ENCODE measurements around the gene E2F8.
"Not testable (repeated sequence)": the region's sequence is repeated elsewhere in the genome, so short reads cannot be mapped to it uniquely, and the experiment has no call there.

E2F8 gene

DNA sequence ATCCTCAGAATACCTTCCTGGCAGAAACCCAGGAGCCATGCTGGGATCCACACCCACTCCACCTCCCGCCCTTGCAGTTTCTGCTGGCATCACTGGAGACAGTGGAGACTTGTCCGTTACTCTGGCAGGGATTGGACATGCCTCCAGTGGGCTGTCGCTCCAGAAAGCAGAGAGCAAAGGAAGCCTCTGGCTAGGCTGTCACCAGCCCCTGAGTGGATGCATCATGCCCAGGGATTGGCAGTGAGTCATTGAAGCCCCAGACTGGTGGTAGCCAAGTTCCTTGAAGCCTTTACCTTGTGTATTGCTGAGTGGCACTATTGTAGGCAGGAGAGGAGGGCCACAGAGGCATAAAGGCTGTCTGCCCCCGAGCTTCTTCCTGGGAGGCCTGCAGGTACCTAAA, 34.8 kb upstream of the E2F8 start:
- TF ChIP-seq, protein P1, sequence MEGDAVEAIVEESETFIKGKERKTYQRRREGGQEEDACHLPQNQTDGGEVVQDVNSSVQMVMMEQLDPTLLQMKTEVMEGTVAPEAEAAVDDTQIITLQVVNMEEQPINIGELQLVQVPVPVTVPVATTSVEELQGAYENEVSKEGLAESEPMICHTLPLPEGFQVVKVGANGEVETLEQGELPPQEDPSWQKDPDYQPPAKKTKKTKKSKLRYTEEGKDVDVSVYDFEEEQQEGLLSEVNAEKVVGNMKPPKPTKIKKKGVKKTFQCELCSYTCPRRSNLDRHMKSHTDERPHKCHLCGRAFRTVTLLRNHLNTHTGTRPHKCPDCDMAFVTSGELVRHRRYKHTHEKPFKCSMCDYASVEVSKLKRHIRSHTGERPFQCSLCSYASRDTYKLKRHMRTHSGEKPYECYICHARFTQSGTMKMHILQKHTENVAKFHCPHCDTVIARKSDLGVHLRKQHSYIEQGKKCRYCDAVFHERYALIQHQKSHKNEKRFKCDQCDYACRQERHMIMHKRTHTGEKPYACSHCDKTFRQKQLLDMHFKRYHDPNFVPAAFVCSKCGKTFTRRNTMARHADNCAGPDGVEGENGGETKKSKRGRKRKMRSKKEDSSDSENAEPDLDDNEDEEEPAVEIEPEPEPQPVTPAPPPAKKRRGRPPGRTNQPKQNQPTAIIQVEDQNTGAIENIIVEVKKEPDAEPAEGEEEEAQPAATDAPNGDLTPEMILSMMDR (IDR thresholded peaks at IDR 0.05): no peak
- Histone ChIP-seq H3K36me3 (no peaks in the 10 kb centered on the region), H3K4me3 (ENCODE audit: low read depth in 1 of 2, low read length in 1 of 2) (no peak overlapping the region), H3K27ac (no peak overlapping the region), H3K9me3 (no peaks in the 10 kb centered on the region), H3K27me3 (no peaks in the 10 kb centered on the region), H3K4me1 (ENCODE audit: control insufficient read depth in 1 of 2, insufficient read depth in 1 of 2, low read depth in 1 of 2, low read length in 1 of 2) (peaks cover 32 to 56% of the 10 kb centered on the region in 2 experiments)

GRCh38 chr11:19273219-19273618, 32.5 kb upstream of the E2F8 start:
- H3K27ac ChIP-seq; H3K36me3 ChIP-seq; H3K9me3 ChIP-seq; H3K27me3 ChIP-seq; H3K4me3 ChIP-seq (ENCODE audit: low read depth in 1 of 2, low read length in 1 of 2): not testable (repeated sequence)
- peaks cover 29 to 49% of the 10 kb centered on the region in 2 experiments for H3K4me1 ChIP-seq (ENCODE audit: control insufficient read depth in 1 of 2, insufficient read depth in 1 of 2, low read depth in 1 of 2, low read length in 1 of 2)

GRCh38 chr11:19268909-19269308, 28.2 kb upstream of the E2F8 start:
- TF ChIP-seq, protein P1 (IDR thresholded peaks at IDR 0.05): no peak
- no peaks in the 10 kb centered on the region for H3K9me3 ChIP-seq

GRCh38 chr11:19267567-19267966, 26.8 kb upstream of the E2F8 start:
- TF ChIP-seq, protein P1 (IDR thresholded peaks at IDR 0.05): no peak
- Histone ChIP-seq H3K9me3 (no peaks in the 10 kb centered on the region), H3K27me3 (no peaks in the 10 kb centered on the region), H3K4me3 (ENCODE audit: low read depth in 1 of 2, low read length in 1 of 2) (no peak overlapping the region), H3K4me1 (ENCODE audit: control insufficient read depth in 1 of 2, insufficient read depth in 1 of 2, low read depth in 1 of 2, low read length in 1 of 2) (peaks cover 5 to 6% of the 10 kb centered on the region in 2 experiments), H3K36me3 (no peaks in the 10 kb centered on the region), H3K27ac (no peak overlapping the region)

More at GRCh38 chr11:19268909-19269308, 28.2 kb upstream of the E2F8 start:
- no peak overlapping the region for H3K4me3 ChIP-seq (ENCODE audit: low read depth in 1 of 2, low read length in 1 of 2)
- H3K27me3 ChIP-seq: no peaks in the 10 kb centered on the region
- H3K27ac ChIP-seq: no peak overlapping the region
- H3K36me3 ChIP-seq: no peaks in the 10 kb centered on the region
- peaks cover 7 to 15% of the 10 kb centered on the region in 2 experiments for H3K4me1 ChIP-seq (ENCODE audit: control insufficient read depth in 1 of 2, insufficient read depth in 1 of 2, low read depth in 1 of 2, low read length in 1 of 2)

DNA sequence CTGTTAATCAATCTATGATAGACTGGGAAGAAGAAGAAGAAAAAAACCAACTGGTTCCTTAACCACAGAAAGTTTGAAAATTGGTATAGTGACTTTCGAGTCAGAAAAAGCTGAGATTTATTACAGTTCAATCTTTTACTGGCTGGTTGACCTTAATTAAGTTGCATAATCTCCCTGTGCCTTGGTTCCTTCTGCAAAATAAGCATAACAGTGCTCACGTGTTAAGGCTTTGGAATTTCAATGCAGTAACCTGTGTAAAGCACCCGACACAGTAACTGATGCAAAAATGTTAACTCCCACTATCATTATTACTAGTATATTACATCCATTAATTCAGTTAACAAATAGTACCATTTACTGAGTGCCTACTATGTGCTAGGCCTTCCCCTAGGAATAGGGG, 22.6 kb upstream of the E2F8 start:
- Histone ChIP-seq H3K4me1 (ENCODE audit: control insufficient read depth in 1 of 2, insufficient read depth in 1 of 2, low read depth in 1 of 2, low read length in 1 of 2) (peaks cover 3% of the 10 kb centered on the region in 2 experiments), H3K27ac (no peak overlapping the region), H3K36me3 (no peaks in the 10 kb centered on the region), H3K27me3 (no peaks in the 10 kb centered on the region), H3K9me3 (no peaks in the 10 kb centered on the region), H3K4me3 (ENCODE audit: low read depth in 1 of 2, low read length in 1 of 2) (no peak overlapping the region)
- TF ChIP-seq, protein P1 (IDR thresholded peaks at IDR 0.05): no peak

GRCh38 chr11:19259487-19260345, 19.0 kb upstream of the E2F8 start:
- Histone ChIP-seq H3K9me3 (no peaks in the 10 kb centered on the region), H3K27ac (no peak overlapping the region), H3K4me3 (ENCODE audit: low read depth in 1 of 2, low read length in 1 of 2) (no peak overlapping the region), H3K27me3 (no peaks in the 10 kb centered on the region), H3K36me3 (no peaks in the 10 kb centered on the region), H3K4me1 (ENCODE audit: control insufficient read depth in 1 of 2, insufficient read depth in 1 of 2, low read depth in 1 of 2, low read length in 1 of 2) (peaks cover 0 to 3% of the 10 kb centered on the region in 2 experiments)
- TF ChIP-seq, protein P1 (IDR thresholded peaks at IDR 0.05): peak; percentile 92
